CD4-positive, alpha-beta memory T cell (primary cell): ENCODE data around the gene PTPRM. TPM values are rescaled to one million over a fixed set of nuclear protein-coding genes. Genes with fewer than 3 reads are reported as not detected.

Experiments used
- CTCF ChIA-PET: fragments of 350-600 bp; sonication (Branson Sonifier 250); formaldehyde crosslinking; loops from one replicate; lab custom pipeline; 2021; ENCODE audit warnings: inconsistent platforms; ENCODE audit not compliant: partially characterized antibody; lab: Charles Lee
- POLR2A ChIA-PET: fragments of 350-600 bp; sonication (Branson Sonifier 250); formaldehyde crosslinking; loops from one replicate; lab custom pipeline; 2021; ENCODE audit not compliant: partially characterized antibody; lab: Charles Lee
- DNase-seq, 5 donors: peaks; one replicate each; pipeline versions ENCODE4 v3.0.0 to v3.0.0-alpha.2; 2020 to 2022; ENCODE audit warnings: mixed read lengths in 1 of 5
- H3K27ac ChIP-seq: one replicate; pipeline ENCODE4 v1.7.0; 2013; ENCODE audit warnings: low read depth, low read length
- H3K27me3 ChIP-seq: 2 replicates; pipeline ENCODE4 v1.7.0; 2013; ENCODE audit warnings: mild to moderate bottlenecking, low read length, moderate library complexity; ENCODE audit not compliant: insufficient read depth
- H3K36me3 ChIP-seq: 2 replicates; pipeline ENCODE4 v1.7.0; 2013; ENCODE audit warnings: mild to moderate bottlenecking, low read length, moderate library complexity; ENCODE audit not compliant: insufficient read depth
- H3K4me1 ChIP-seq: 2 replicates; pipeline ENCODE4 v1.7.0; 2013; ENCODE audit warnings: mild to moderate bottlenecking, low read length, moderate library complexity; ENCODE audit not compliant: insufficient read depth
- H3K4me3 ChIP-seq, 2 donors: one replicate each; pipeline ENCODE4 v1.7.0; 2013; ENCODE audit warnings: low read length in 2 of 2, mild to moderate bottlenecking in 1 of 2
- H3K9me3 ChIP-seq, 2 donors: one replicate each; pipeline ENCODE4 v1.7.0; 2013; ENCODE audit warnings: low read length in 2 of 2, control low read depth in 1 of 2; ENCODE audit not compliant: control insufficient read depth in 1 of 2
- H3K27ac Mint-ChIP-seq, 7 donors: one replicate each; pipeline ENCODE4 v1.8.0; 2020 to 2021; ENCODE audit warnings: mixed read lengths in 7 of 7, mild to moderate bottlenecking in 6 of 7, inconsistent platforms in 3 of 7, moderate library complexity in 3 of 7
- H3K27me3 Mint-ChIP-seq, 2 donors: one replicate each; pipeline ENCODE4 v1.8.0; 2020 to 2021; ENCODE audit warnings: mixed read lengths in 2 of 2
- H3K36me3 Mint-ChIP-seq, 2 donors: one replicate each; pipeline ENCODE4 v1.8.0; 2020 to 2021; ENCODE audit warnings: mixed read lengths in 2 of 2, inconsistent platforms in 1 of 2, mild to moderate bottlenecking in 1 of 2
- H3K4me1 Mint-ChIP-seq, 4 donors: one replicate each; pipeline ENCODE4 v1.8.0; 2020 to 2021; ENCODE audit warnings: mixed read lengths in 4 of 4, mild to moderate bottlenecking in 1 of 4
- H3K4me3 Mint-ChIP-seq, 8 donors: one replicate each; pipeline ENCODE4 v1.8.0; 2020 to 2021; ENCODE audit warnings: mixed read lengths in 8 of 8, mild to moderate bottlenecking in 7 of 8, moderate library complexity in 6 of 8, inconsistent platforms in 3 of 8
- H3K9me3 Mint-ChIP-seq, 8 donors: one replicate each; pipeline ENCODE4 v1.8.0; 2020 to 2021; ENCODE audit warnings: mixed read lengths in 8 of 8, mild to moderate bottlenecking in 5 of 8, inconsistent platforms in 3 of 8, moderate library complexity in 1 of 8
- intact Hi-C: fragments of 100-400 bp; cut with micrococcal nuclease; formaldehyde crosslinking; loops from one replicate; pipeline ENCODE4 v1.15.1; 2023
- polyA plus RNA-seq, 2 donors: library from polyadenylated mRNA; unstranded; fragments of 300-500 nt; fragmentation: Illumina TruSeq; gene quantifications; one replicate each; pipeline ENCODE4 v1.2.3, GENCODE V29; 2021
- total RNA-seq, 2 experiments: library from RNA; stranded (reverse); gene quantifications; one replicate each; pipeline ENCODE4 v1.2.3, GENCODE V29; 2021

The PTPRM gene
- total and polyA plus RNA-seq, 4 experiments from 2014 or later = 6.7 to 20.1 (median 12.9) TPM

GRCh38 chr18:8290435-8290834 lies 723.3 kb downstream of the PTPRM start:
- Histone ChIP-seq H3K4me1 (no peaks in the 10 kb centered on the region), H3K4me3 (no peak overlapping the region), H3K36me3 (no peaks in the 10 kb centered on the region), H3K27me3 (no peaks in the 10 kb centered on the region), H3K27ac (no peak overlapping the region), H3K9me3 (no peaks in the 10 kb centered on the region)
- H3K9me3 Mint-ChIP-seq = no peaks in the 10 kb centered on the region
- no peak overlapping the region for H3K27ac Mint-ChIP-seq
- no peaks in the 10 kb centered on the region for H3K36me3 Mint-ChIP-seq
- H3K4me3 Mint-ChIP-seq = no peak overlapping the region
- H3K4me1 Mint-ChIP-seq = no peaks in the 10 kb centered on the region
- ChIA-PET POLR2A (no interaction called here), CTCF (no interaction called here)
- no peak for DNase-seq
- no peaks in the 10 kb centered on the region for H3K27me3 Mint-ChIP-seq
- intact Hi-C loops = no loop called here

- H3K27me3 ChIP-seq = no peaks in the 10 kb centered on the region
- H3K9me3 Mint-ChIP-seq = no peaks in the 10 kb centered on the region
- ChIA-PET CTCF (no interaction called here), POLR2A (no interaction called here)
- intact Hi-C loops = no loop called here
- H3K4me3 ChIP-seq = no peak overlapping the region
- no peak overlapping the region for H3K27ac ChIP-seq
- H3K27me3 Mint-ChIP-seq = no peaks in the 10 kb centered on the region
- DNase-seq = no peak
- H3K36me3 ChIP-seq = no peaks in the 10 kb centered on the region
- no peaks in the 10 kb centered on the region for H3K36me3 Mint-ChIP-seq
- no peak overlapping the region for H3K27ac Mint-ChIP-seq
- no peaks in the 10 kb centered on the region for H3K4me1 ChIP-seq
- H3K4me1 Mint-ChIP-seq = no peaks in the 10 kb centered on the region
- H3K9me3 ChIP-seq = no peaks in the 10 kb centered on the region
- no peak overlapping the region for H3K4me3 Mint-ChIP-seq
Measured at GRCh38 chr18:8290913-8291312, 723.8 kb downstream of the PTPRM start.

GRCh38 chr18:8293184-8293583 lies 726.1 kb downstream of the PTPRM start:
- Histone ChIP-seq H3K9me3 (no peaks in the 10 kb centered on the region), H3K4me1 (no peaks in the 10 kb centered on the region), H3K4me3 (no peak overlapping the region), H3K27me3 (no peaks in the 10 kb centered on the region), H3K36me3 (no peaks in the 10 kb centered on the region), H3K27ac (no peak overlapping the region)
- Mint-ChIP-seq H3K9me3 (peaks cover 0 to 2% (median 0%) of the 10 kb centered on the region in 8 donors), H3K27ac (no peak overlapping the region), H3K36me3 (no peaks in the 10 kb centered on the region), H3K4me3 (no peak overlapping the region), H3K4me1 (no peaks in the 10 kb centered on the region), H3K27me3 (no peaks in the 10 kb centered on the region)
- CTCF ChIA-PET = no interaction called here
- DNase-seq = no peak
- POLR2A ChIA-PET = no interaction called here
- intact Hi-C loops = no loop called here

GRCh38 chr18:8296886-8297616 lies 729.9 kb downstream of the PTPRM start:
- H3K27ac ChIP-seq = no peak overlapping the region
- H3K4me3 ChIP-seq = no peak overlapping the region
- H3K4me1 Mint-ChIP-seq = no peaks in the 10 kb centered on the region
- H3K9me3 Mint-ChIP-seq = peaks cover 0 to 2% (median 0%) of the 10 kb centered on the region in 8 donors
- no peaks in the 10 kb centered on the region for H3K9me3 ChIP-seq
- peaks cover 0 to 2% of the 10 kb centered on the region in 2 donors for H3K36me3 Mint-ChIP-seq
- intact Hi-C loops = no loop called here
- no peak for DNase-seq
- ChIA-PET CTCF (no interaction called here), POLR2A (no interaction called here)
- H3K27ac Mint-ChIP-seq = no peak overlapping the region
- no peaks in the 10 kb centered on the region for H3K36me3 ChIP-seq
- H3K4me1 ChIP-seq = no peaks in the 10 kb centered on the region
- H3K4me3 Mint-ChIP-seq = no peak overlapping the region
- no peaks in the 10 kb centered on the region for H3K27me3 Mint-ChIP-seq
- no peaks in the 10 kb centered on the region for H3K27me3 ChIP-seq

GRCh38 chr18:8298186-8298585 lies 731.1 kb downstream of the PTPRM start:
- Histone ChIP-seq H3K4me3 (no peak overlapping the region), H3K4me1 (no peaks in the 10 kb centered on the region), H3K36me3 (no peaks in the 10 kb centered on the region), H3K27ac (no peak overlapping the region), H3K9me3 (no peaks in the 10 kb centered on the region), H3K27me3 (no peaks in the 10 kb centered on the region)
- Mint-ChIP-seq H3K4me3 (no peak overlapping the region), H3K4me1 (no peaks in the 10 kb centered on the region), H3K27ac (no peak overlapping the region), H3K27me3 (no peaks in the 10 kb centered on the region), H3K36me3 (peaks cover 0 to 2% of the 10 kb centered on the region in 2 donors), H3K9me3 (peaks cover 0 to 2% (median 0%) of the 10 kb centered on the region in 8 donors)
- intact Hi-C loops = no loop called here
- DNase-seq = no peak
- ChIA-PET POLR2A (no interaction called here), CTCF (no interaction called here)

GRCh38 chr18:8299054-8299980 lies 732.2 kb downstream of the PTPRM start:
- Histone ChIP-seq H3K4me3 (no peak overlapping the region), H3K27ac (no peak overlapping the region), H3K4me1 (no peaks in the 10 kb centered on the region), H3K36me3 (no peaks in the 10 kb centered on the region), H3K27me3 (no peaks in the 10 kb centered on the region), H3K9me3 (no peaks in the 10 kb centered on the region)
- no peak overlapping the region for H3K4me3 Mint-ChIP-seq
- POLR2A ChIA-PET = no interaction called here
- CTCF ChIA-PET = no interaction called here
- no peak for DNase-seq
- peaks cover 0 to 2% of the 10 kb centered on the region in 2 donors for H3K36me3 Mint-ChIP-seq
- H3K9me3 Mint-ChIP-seq = peaks cover 0 to 2% (median 0%) of the 10 kb centered on the region in 8 donors
- H3K27ac Mint-ChIP-seq = no peak overlapping the region
- H3K4me1 Mint-ChIP-seq = no peaks in the 10 kb centered on the region
- no peaks in the 10 kb centered on the region for H3K27me3 Mint-ChIP-seq
- intact Hi-C loops = no loop called here

GRCh38 chr18:8300751-8301410 lies 733.8 kb downstream of the PTPRM start:
- H3K4me3 ChIP-seq = no peak overlapping the region
- Mint-ChIP-seq H3K27ac (no peak overlapping the region), H3K36me3 (peaks cover 0 to 2% of the 10 kb centered on the region in 2 donors), H3K4me3 (no peak overlapping the region), H3K9me3 (peaks cover 0 to 2% (median 0%) of the 10 kb centered on the region in 8 donors), H3K27me3 (no peaks in the 10 kb centered on the region), H3K4me1 (no peaks in the 10 kb centered on the region)
- intact Hi-C loops = no loop called here
- POLR2A ChIA-PET = no interaction called here
- no peaks in the 10 kb centered on the region for H3K4me1 ChIP-seq
- no peaks in the 10 kb centered on the region for H3K36me3 ChIP-seq
- DNase-seq = no peak
- H3K27ac ChIP-seq = no peak overlapping the region
- H3K27me3 ChIP-seq = no peaks in the 10 kb centered on the region
- CTCF ChIA-PET = no interaction called here
- H3K9me3 ChIP-seq = no peaks in the 10 kb centered on the region
